Spleen (tissue), 11 donors: Measurements from ENCODE around the gene DAB1. TPM values are rescaled to one million over a fixed set of nuclear protein-coding genes. Genes with fewer than 3 reads are reported as not detected.

Experiments used
- DNase-seq: peaks from one replicate; pipeline ENCODE4 v3.0.0-alpha.2; 2020
- H3K27ac ChIP-seq, 8 donors: fragments of 200-600 bp; sonication (generic) in 7 of 8; 1 replicate in 4 of 8; 2 replicates in 4 of 8; pipeline versions ENCODE4 v1.5.0 to v1.8.0; 2016 to 2021; ENCODE audit warnings: inconsistent platforms in 4 of 8, mild to moderate bottlenecking in 4 of 8, moderate library complexity in 1 of 8
- H3K27me3 ChIP-seq, 7 donors: fragments of 200-600 bp; sonication (generic) in 6 of 7; replicated peaks in 1 of 7; 1 replicate in 4 of 7; 2 replicates in 3 of 7; pipeline versions ENCODE4 v1.5.0 to v1.8.0; 2016 to 2021; ENCODE audit warnings: inconsistent platforms in 3 of 7, mild to moderate bottlenecking in 1 of 7
- H3K36me3 ChIP-seq, 6 donors: fragments of 200-600 bp; sonication (generic) in 5 of 6; 1 replicate in 4 of 6; 2 replicates in 2 of 6; pipeline versions ENCODE4 v1.5.0 to v1.8.0; 2016 to 2021; ENCODE audit warnings: inconsistent platforms in 2 of 6
- H3K4me1 ChIP-seq, 6 donors: fragments of 200-600 bp; sonication (generic) in 5 of 6; 1 replicate in 3 of 6; 2 replicates in 3 of 6; pipeline versions ENCODE4 v1.5.0 to v1.8.0; 2016 to 2021; ENCODE audit warnings: inconsistent platforms in 3 of 6
- H3K4me3 ChIP-seq, 8 donors: fragments of 200-600 bp; sonication (generic) in 7 of 8; 1 replicate in 4 of 8; 2 replicates in 4 of 8; pipeline versions ENCODE4 v1.5.0 to v1.8.0; 2016 to 2021; ENCODE audit warnings: inconsistent platforms in 4 of 8, mild to moderate bottlenecking in 4 of 8, moderate library complexity in 2 of 8
- H3K9me3 ChIP-seq, 8 donors: fragments of 200-600 bp; sonication (generic) in 7 of 8; 1 replicate in 4 of 8; 2 replicates in 4 of 8; pipeline versions ENCODE4 v1.5.0 to v1.8.0; 2016 to 2021; ENCODE audit warnings: inconsistent platforms in 4 of 8
- CTCF ChIP-seq, 11 experiments: fragments of 200-600 bp in 7 of 11; fragments of 450-650 bp in 4 of 11; sonication (generic) in 4 of 11; IDR thresholded peaks in 8 of 11; conservative IDR thresholded peaks in 3 of 11; 1 replicate in 7 of 11; 2 replicates in 4 of 11; pipeline versions ENCODE4 v1.4.0 to v1.8.0; 2016 to 2021; ENCODE audit warnings: antibody characterized with exemption in 11 of 11, inconsistent platforms in 4 of 11, mild to moderate bottlenecking in 1 of 11
- POLR2A ChIP-seq, 3 donors: fragments of 450-650 bp; IDR thresholded peaks; one replicate each; pipeline ENCODE4 v1.5.1; 2017; ENCODE audit warnings: antibody characterized with exemption in 3 of 3, mild to moderate bottlenecking in 1 of 3
- POLR2AphosphoS5 ChIP-seq, 3 donors: sonication (generic); formaldehyde crosslinking; IDR thresholded peaks; one replicate each; pipeline ENCODE4 v1.5.1; 2017; ENCODE audit warnings: antibody characterized with exemption in 3 of 3
- WGBS, 5 donors: extraction: QIAGEN DNeasy Blood & Tissue Kit in 3 of 5; methylation state at CpG; one replicate each; pipeline versions ENCODE4 v1.1.5 to v1.1.7; 2013 to 2018; 5-methylcytosine and 5-hydroxymethylcytosine counted together
- intact Hi-C: fragments of 100-400 bp; cut with DNase I; formaldehyde crosslinking; loops from one replicate; pipeline ENCODE4 v1.15.0; 2023; ENCODE audit warnings: low total_unique reads
- polyA plus RNA-seq, 3 donors: library from polyadenylated mRNA; stranded (reverse); fragments of 200-250 nt; gene quantifications; one replicate each; pipeline ENCODE4 v1.2.1, GENCODE V29; 2013
- total RNA-seq, 7 donors: library from RNA; depleted of rRNA in 3 of 7; stranded (reverse); fragments of >200 nt in 3 of 7; fragmentation: NEBNext Ultra II Directional in 4 of 7; extraction: Animal tissue kit (Norgen Biotek cat#: 25700) in 4 of 7; gene quantifications; one replicate each; pipeline versions ENCODE4 v1.1.0 to v1.2.1, GENCODE V29; 2016 to 2021
- donor health status: healthy with polysubstance abuse.
- donor health status: DM: no; HTN: no; CAD: no; lungs with moderate emphysema.
- donor health status: DM: no; HTN: no; CAD: no.
- donor health status: Bipolar disorder and iron deficiency.
- donor health status: healthy.
- donor health status: DM: no; HTN: no; CAD: no.
- donor health status: DM: yes; HTN: yes; CAD: no.

Gene DAB1
- total and polyA plus RNA-seq, 10 donors: 0.03 to 0.70 (median 0.26) TPM; not detected in 1

GRCh38 chr1:57295326-57295725 lies 128.5 kb downstream of the DAB1 start:
- Histone ChIP-seq H3K4me1 (no peaks in the 10 kb centered on the region), H3K36me3 (no peaks in the 10 kb centered on the region), H3K4me3 (no peak overlapping the region), H3K9me3 (no peaks in the 10 kb centered on the region), H3K27me3 (no peaks in the 10 kb centered on the region), H3K27ac (no peak overlapping the region)
- intact Hi-C loops: no loop called here
- DNase-seq: no peak
- 85 to 100% (median 93%) methylated on average over 1 of the region's 1 CpG for WGBS, 5 donors
- TF ChIP-seq POLR2AphosphoS5 (IDR thresholded peaks at IDR 0.05) (no peak), CTCF (IDR thresholded peaks at IDR 0.05 in 8 of 11, conservative IDR thresholded peaks at IDR 0.05 in 3 of 11) (no peak), POLR2A (IDR thresholded peaks at IDR 0.05) (no peak)

- TF ChIP-seq POLR2A (IDR thresholded peaks at IDR 0.05): no peak
- TF ChIP-seq POLR2AphosphoS5 (IDR thresholded peaks at IDR 0.05): no peak
- no peak for TF ChIP-seq CTCF (IDR thresholded peaks at IDR 0.05 in 8 of 11, conservative IDR thresholded peaks at IDR 0.05 in 3 of 11)
- Histone ChIP-seq H3K4me3 (no peak overlapping the region), H3K36me3 (no peaks in the 10 kb centered on the region), H3K27ac (no peak overlapping the region), H3K27me3 (no peaks in the 10 kb centered on the region), H3K9me3 (no peaks in the 10 kb centered on the region), H3K4me1 (no peaks in the 10 kb centered on the region)
- no peak for DNase-seq
- intact Hi-C loops: no loop called here
Observed at GRCh38 chr1:57294177-57294576, 129.7 kb downstream of the DAB1 start.

GRCh38 chr1:57293214-57293613 lies 130.6 kb downstream of the DAB1 start:
- DNase-seq: no peak
- no peaks in the 10 kb centered on the region for H3K4me1 ChIP-seq
- H3K27me3 ChIP-seq: no peaks in the 10 kb centered on the region
- no peaks in the 10 kb centered on the region for H3K36me3 ChIP-seq
- H3K27ac ChIP-seq: no peak overlapping the region
- 62 to 86% (median 74%) methylated on average over 3 of the region's 3 CpGs for WGBS, 5 donors
- intact Hi-C loops: no loop called here
- TF ChIP-seq CTCF (IDR thresholded peaks at IDR 0.05 in 8 of 11, conservative IDR thresholded peaks at IDR 0.05 in 3 of 11): no peak
- TF ChIP-seq POLR2AphosphoS5 (IDR thresholded peaks at IDR 0.05): no peak
- TF ChIP-seq POLR2A (IDR thresholded peaks at IDR 0.05): no peak
- no peak overlapping the region for H3K4me3 ChIP-seq
- no peaks in the 10 kb centered on the region for H3K9me3 ChIP-seq

GRCh38 chr1:57289781-57290180 lies 134.1 kb downstream of the DAB1 start:
- H3K27me3 ChIP-seq: peaks cover 0 to 10% (median 0%) of the 10 kb centered on the region in 7 donors
- 76 to 87% (median 83%) methylated on average over 2 of the region's 2 CpGs for WGBS, 5 donors
- TF ChIP-seq CTCF (IDR thresholded peaks at IDR 0.05 in 8 of 11, conservative IDR thresholded peaks at IDR 0.05 in 3 of 11) (no peak), POLR2AphosphoS5 (IDR thresholded peaks at IDR 0.05) (no peak), POLR2A (IDR thresholded peaks at IDR 0.05) (no peak)
- DNase-seq: no peak
- H3K9me3 ChIP-seq: no peaks in the 10 kb centered on the region
- intact Hi-C loops: no loop called here
- no peak overlapping the region for H3K4me3 ChIP-seq
- H3K4me1 ChIP-seq: no peaks in the 10 kb centered on the region
- no peaks in the 10 kb centered on the region for H3K36me3 ChIP-seq
- H3K27ac ChIP-seq: no peak overlapping the region
